Fibroblast of villous mesenchyme (primary cell): Measurements from ENCODE around the gene ENDOD1. TPM values are rescaled to one million over a fixed set of nuclear protein-coding genes. Genes with fewer than 3 reads are reported as not detected.
"Not testable (repeated sequence)": the region's sequence is repeated elsewhere in the genome, so short reads cannot be mapped to it uniquely, and the experiment has no call there.

ENCODE experiments used
- DNase-seq: peaks from one replicate; pipeline ENCODE4 v3.0.0-alpha.2; 2010; ENCODE audit warnings: low read depth
- H3K4me3 ChIP-seq: 2 replicates; pipeline ENCODE4 v1.5.1; 2011; ENCODE audit warnings: low read depth, mild to moderate bottlenecking, low read length
- total RNA-seq: library from RNA; depleted of rRNA; stranded (reverse); fragments of >200 nt; gene quantifications from 2 replicates; pipeline ENCODE4 v1.2.3, GENCODE V29; 2012
- TF ChIP-seq, protein P1 (sequence below): IDR thresholded peaks from 2 replicates; pipeline ENCODE4 v1.5.1; 2012; ENCODE audit warnings: low read depth, mild to moderate bottlenecking, low read length; ENCODE audit not compliant: insufficient read depth

The ENDOD1 gene
- total RNA-seq, 1 donor, result 40.6 TPM

DNA sequence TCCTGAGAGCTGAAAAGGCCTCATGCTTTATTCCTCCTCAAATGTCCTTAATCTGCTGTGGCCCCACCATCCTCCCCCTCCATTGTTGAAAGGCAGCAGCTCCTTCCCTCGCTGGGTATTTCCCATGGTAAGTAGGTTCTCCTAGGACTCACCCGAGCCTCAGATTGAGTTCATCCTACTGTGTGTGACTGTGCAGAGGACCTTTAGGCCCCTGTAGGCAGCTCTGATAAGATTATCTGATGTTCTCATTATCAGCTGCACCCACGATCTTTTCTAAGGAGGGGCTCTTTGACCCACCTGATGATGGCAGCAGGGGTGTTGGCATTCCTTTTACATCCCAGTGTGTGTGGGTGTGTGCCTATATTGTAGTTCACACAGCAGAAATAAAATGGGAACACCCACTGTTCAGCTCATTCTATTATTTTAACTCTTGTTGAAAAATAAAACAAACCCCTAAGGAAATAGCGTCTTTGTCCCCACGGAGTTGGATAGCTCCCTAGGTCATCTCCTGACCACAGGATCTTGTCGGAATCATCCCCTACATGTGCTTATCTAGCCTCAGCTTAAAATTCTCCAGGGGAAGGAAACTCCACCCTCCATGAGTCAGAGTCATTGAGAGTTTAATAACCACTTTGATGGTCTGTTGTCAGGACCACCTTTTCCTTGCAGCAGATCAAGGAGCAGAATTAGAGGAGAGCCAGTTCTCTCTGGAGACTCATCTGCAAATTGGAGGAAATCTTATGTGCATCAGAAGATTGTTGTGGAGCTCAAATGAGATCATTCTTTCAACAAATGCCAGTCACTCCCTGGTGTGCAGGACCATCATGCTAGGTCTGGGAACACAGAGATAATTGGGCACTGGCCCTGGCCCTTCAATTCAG is 19.3 kb downstream of the ENDOD1 start:
- DNase-seq, result peak; percentile 83
- TF ChIP-seq, protein P1, sequence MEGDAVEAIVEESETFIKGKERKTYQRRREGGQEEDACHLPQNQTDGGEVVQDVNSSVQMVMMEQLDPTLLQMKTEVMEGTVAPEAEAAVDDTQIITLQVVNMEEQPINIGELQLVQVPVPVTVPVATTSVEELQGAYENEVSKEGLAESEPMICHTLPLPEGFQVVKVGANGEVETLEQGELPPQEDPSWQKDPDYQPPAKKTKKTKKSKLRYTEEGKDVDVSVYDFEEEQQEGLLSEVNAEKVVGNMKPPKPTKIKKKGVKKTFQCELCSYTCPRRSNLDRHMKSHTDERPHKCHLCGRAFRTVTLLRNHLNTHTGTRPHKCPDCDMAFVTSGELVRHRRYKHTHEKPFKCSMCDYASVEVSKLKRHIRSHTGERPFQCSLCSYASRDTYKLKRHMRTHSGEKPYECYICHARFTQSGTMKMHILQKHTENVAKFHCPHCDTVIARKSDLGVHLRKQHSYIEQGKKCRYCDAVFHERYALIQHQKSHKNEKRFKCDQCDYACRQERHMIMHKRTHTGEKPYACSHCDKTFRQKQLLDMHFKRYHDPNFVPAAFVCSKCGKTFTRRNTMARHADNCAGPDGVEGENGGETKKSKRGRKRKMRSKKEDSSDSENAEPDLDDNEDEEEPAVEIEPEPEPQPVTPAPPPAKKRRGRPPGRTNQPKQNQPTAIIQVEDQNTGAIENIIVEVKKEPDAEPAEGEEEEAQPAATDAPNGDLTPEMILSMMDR, result no peak
- no peak overlapping the region for H3K4me3 ChIP-seq

DNA sequence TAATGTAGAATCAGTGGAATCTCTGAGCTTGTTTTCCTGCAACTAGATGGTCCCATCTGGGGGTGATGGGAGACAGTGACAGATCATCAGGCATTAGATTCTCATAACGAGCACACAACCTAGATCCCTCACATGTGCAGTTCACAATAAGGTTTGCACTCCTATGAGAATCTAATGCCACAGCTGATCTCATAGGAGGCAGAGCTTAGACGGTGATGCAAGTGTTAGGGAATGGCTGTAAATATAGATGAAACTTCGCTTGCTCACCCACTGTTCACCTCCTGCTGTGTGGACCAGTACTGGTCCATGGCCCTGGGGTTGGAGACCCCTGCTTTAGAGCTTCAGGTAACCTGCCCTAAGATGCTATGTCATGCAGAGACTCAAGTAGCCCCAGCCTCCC is 21.8 kb downstream of the ENDOD1 start:
- DNase-seq, H3K4me3 ChIP-seq: not testable (repeated sequence)

DNA sequence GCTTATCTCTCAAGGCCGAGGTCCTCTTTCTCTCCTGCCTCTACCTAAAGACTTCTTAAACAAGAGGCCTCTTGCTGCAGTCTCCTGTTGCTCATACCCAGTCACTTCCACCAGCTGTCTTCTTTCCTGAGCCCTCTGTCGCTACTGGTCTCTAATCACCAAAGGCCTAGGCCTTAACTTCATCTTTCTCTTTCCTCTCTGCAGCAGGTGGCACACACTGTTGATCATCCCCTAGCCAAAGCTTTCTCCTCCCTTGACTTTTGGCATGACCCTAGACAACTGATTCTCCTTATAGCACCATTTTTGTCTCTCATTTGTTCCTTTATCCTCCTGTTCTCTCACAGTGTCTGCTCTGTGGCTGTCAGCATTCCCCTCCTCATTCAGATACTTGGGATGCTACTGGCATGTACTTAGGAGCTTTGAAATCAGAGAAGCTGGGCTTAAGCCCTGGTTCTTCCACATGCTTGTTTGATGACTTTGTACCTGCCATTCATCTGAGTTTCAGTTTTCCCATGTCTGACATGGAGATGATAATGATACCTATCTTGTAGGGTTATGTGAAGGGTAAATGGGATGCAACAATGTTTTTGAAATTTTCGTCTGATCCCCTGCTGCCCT is 22.4 kb downstream of the ENDOD1 start:
- TF ChIP-seq, protein P1, result no peak
- DNase-seq, result no peak
- no peak overlapping the region for H3K4me3 ChIP-seq

DNA sequence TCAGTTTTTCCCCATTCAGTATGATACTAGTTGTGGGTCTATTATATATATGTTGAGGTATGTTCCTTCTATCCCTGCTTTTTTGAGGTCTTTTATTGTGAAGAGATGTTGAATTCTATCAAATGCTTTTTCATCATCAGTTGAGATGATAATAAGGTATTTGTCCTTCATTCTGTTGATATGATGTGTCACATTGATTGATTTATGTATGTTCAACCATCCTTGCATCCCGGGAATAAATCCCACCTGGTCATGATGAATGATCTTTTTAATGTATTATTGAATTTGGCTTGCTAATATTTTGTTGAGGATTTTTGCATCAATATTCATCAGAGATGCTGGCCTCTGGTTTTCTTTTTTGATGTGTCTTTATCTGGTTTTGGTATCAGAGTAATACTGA is 26.0 kb downstream of the ENDOD1 start:
- TF ChIP-seq, protein P1, result no peak
- DNase-seq, result no peak
- no peak overlapping the region for H3K4me3 ChIP-seq

DNA sequence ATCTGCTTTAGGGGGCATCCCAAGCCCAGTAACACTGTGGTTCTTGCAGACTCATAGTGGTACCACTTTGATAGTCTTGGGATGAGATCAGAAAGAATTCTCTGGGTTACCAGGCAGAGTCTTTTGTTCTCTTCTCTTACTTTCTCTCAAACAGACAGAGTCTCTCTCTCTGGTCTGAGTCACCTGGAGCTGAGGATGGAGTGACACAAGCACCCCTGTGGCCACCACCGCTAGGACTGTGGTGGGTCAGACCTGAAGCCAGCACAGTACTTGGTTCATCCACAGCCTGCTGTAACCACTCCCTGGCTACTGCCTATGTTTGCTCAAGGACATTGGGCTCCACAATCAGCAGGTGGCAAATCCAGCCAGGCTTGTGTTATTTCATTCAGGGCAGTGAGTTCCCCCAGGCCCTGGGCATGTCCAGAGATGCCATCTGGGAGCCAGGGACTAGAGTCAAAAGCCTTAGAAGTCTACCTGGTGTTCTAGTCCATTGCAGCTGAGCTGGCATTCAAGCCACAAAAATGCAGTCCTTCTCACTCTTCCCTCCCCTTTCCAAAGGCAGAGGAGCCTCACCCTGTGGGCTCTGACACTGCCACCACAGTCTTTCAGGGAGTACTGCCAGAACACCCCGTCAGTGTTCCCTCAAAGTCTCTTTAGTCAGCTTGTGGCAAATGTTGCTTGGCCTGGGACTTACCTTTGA is 29.9 kb downstream of the ENDOD1 start:
- TF ChIP-seq, protein P1, result no peak
- DNase-seq, result no peak

DNA sequence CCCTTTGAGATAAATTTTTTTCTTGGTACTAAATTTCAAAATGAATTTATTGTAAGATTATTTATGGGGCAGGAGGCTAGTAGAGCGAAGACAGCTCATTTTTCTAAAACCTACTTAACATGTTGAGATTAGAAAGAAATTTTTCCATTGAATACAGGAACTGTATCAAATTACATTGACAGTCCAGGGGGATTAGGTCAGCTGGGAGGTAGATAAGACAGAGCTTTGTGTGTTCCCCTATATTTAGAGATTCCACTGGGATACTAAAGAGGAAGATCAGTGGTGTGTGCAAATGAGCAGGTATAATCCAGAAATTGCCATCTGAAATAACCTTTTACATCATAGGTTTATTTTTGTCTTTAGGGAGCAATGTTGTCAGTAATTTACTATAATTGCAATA is 32.1 kb downstream of the ENDOD1 start:
- H3K4me3 ChIP-seq, result no peak overlapping the region
- no peak for DNase-seq
- TF ChIP-seq, protein P1, result no peak

More for the DNA sequence above, 29.9 kb downstream of the ENDOD1 start:
- H3K4me3 ChIP-seq, result no peak overlapping the region

DNA sequence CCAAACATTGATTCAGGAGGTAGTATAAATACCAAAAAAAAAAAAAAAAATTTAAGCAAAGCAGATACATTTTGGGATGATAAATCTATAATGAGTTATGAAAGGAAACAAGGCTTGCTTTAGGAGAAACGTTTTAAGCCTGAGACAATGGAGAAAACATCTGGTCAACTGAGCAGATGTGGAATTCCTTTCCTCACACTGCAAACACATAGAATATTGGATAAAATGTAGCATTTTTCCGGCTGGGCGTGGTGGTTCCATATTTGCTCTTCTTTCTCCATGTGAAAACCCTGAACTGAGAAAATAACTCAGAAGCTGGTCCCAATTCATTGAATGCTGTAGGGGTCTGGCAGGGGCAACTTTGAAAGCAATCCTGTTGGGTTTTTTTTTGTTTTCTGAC is 33.9 kb downstream of the ENDOD1 start:
- H3K4me3 ChIP-seq, result no peak overlapping the region
- DNase-seq, result no peak
- TF ChIP-seq, protein P1, result no peak
